GM15510 (cell line): ENCODE data around the gene ADAMTS17.

Source experiments
- POLR2A ChIP-seq: IDR thresholded peaks from 3 replicates; pipeline ENCODE4 v1.6.1; 2011; ENCODE audit warnings: borderline replicate concordance; ENCODE audit not compliant: insufficient read length; ENCODE audit errors: extremely low read depth

ADAMTS17 gene

DNA sequence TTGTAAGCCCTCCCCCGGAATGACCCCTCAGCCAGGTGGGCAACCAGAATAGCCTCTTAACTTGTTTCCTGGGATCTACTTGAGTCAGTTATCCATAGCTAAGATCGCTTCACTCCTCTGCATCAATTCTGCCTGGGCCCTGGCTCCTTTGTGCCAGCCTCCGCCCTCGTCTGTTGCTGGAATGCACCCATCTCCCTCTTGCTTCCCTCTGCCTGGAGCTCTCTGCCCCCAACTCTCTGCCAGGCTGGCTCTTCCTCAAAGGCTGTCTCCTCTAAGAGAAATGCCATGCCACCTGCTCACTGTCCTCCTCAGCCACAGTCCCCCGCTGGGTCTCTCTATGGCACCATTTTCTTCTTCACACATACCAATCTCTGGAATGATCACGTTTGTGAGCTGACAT is 240.8 kb downstream of the ADAMTS17 start:
- TF ChIP-seq POLR2A, result no peak

DNA sequence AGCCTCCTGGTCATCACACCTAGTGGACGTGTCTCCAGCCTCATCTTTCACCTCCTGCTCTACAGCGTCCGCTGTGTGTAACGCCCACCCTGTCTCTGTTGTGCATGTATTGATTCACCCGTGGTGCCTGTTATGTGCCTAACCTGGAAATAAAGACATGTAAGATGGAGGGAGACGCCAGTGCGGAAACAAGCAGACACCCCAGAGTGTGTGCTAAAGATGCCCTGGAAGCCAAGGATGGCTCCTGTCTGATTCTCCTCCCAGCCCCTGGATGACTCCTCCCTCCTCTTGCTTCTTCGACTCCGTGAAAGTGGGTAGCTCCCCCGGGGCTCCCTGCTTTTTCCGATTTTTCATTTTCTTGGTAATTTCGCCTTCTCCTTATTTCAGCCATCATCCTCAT is 241.8 kb downstream of the ADAMTS17 start:
- TF ChIP-seq POLR2A, result no peak

DNA sequence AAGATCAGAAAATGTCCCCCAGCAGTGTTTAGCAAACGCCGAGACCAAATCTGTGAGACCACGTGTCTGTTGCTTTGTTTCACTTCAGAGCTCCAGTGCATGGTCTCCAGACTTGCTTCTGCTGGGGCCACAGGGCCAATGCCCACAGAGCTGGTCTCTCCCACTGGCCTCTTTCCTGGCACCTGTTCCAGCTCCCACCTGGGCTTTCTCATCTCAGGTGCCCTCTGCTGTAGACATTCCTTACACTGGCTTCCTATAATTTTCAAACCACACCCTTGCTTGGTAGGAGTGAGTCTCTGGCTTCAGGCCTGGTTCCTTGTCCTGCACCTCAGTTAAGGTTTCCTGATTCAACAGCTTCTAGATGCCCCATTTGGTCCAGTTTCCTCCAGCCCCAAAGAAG is 243.1 kb downstream of the ADAMTS17 start:
- TF ChIP-seq POLR2A, result no peak

DNA sequence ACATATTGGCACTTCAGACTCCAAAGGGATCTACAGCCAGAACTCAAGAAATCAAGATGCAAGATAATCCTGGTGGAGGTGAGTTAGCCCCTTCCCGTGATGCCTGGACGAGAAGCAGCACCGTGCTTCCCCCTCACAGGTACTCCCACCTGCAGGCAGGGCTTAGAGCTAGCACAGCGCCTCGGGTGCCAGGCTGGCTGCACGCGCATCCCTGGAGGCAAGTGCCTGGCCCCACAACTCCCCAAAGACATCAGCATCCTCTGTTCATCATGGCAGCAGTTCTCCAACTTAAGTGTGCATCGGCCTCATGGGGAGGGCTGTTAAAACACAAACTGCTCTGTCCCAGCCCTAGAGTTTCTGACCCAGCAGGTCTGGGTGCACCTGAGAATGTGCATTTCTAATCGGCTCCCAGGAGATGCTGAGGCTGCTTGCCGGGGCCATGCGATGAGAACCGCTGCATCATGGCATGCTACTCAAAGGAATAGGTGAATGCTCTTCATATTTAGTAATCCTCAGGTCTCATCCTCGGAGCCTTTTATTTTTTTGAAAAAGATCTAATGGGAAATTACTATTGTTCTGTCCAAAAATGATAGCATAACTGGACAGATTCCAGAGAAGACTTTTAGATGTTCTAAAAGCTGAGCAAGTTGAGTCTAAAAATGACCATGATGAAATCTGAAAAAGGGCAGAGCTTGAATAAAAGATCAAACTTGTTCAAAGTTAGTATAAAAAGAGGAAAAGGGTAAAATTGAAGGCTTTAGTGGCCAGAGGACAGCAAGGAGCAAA is 244.2 kb downstream of the ADAMTS17 start:
- no peak for TF ChIP-seq POLR2A

DNA sequence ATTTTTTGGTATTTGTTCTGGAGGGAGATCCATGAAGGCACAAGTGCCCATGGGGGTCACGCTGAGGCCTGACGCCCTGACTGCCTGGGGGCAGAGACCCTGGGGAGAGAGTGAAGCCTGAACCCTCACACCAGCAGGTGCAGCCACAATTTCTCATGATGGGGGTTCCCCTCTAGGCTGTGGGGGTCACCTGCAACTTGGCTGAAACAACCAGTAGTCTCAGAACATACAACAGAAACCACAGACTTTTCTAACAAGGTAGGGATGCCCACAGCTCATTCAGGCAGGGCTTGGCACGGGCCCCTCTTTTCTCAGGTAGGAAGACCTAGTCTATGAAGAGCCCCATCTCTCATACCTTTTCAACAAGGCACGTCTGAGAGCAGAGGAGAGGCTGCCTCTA is 245.1 kb downstream of the ADAMTS17 start:
- no peak for TF ChIP-seq POLR2A

DNA sequence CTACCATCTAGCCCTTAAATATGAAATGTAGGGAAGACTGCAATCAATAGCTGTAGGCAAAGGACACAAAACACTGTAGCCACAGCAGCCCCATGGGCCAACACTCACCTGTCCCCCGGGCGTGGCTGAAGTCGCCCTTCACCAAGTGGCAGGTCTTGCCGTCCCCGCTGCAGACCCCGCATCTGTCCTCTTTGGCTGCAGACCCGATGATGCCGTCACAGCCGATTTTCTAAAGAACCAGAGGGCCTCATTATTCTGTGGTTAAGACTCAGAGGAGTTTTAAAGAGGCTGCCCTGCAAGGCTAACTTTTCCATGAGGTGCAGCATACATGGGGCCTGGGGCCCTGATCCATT is 245.6 kb downstream of the ADAMTS17 start:
- no peak for TF ChIP-seq POLR2A

DNA sequence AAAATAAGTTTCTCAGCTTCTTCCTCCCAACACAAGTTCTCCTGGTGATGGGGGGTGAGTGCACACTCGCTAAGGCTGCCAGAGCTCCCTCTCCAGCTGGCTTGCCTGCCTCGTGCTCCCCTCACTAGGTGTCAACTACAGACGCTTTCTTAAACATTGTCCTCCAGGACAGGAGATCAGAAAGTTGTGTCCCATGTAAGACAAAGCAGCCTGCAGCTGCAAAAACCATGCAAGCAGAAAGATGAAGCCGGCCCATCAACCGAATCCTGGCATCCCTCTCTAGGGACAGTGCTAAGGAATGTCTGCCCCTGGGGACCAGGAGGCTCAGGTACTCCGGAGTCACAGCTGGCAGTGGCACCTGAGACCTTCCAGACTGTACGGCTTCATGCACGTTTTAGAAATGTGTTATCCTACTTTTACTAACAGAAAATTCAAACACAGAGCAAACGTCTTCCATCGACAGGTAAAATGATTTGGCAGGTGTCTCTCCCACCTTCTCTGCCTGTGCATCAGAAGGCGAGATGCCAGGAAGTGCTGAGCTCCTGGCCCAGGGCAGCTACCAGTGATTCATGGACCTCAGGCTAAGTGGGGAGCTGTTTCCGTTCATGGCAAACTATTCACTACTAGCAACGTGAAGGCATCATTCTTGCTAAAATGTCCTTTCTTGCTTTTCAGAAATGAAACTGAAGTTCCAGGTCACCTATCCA is 246.1 kb downstream of the ADAMTS17 start:
- TF ChIP-seq POLR2A, result no peak

DNA sequence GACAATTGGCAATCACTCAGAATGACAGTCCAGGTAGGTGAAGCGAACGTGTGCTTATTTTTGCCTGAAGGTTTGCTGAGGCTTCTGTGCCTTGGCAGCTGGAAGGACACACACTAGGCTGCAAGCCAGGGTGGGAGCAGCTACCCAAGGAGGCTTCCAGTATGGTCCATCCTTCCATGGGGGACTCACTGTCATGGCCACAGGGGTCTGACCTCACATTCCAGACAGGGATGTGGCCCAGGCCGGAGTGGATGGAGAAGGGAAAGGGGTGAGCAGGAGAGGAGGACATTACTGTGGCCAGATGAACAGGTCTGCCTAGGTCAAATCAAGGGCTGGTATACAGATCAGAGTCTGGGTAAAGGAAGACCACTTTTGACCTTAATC is 247.7 kb downstream of the ADAMTS17 start:
- TF ChIP-seq POLR2A, result no peak

DNA sequence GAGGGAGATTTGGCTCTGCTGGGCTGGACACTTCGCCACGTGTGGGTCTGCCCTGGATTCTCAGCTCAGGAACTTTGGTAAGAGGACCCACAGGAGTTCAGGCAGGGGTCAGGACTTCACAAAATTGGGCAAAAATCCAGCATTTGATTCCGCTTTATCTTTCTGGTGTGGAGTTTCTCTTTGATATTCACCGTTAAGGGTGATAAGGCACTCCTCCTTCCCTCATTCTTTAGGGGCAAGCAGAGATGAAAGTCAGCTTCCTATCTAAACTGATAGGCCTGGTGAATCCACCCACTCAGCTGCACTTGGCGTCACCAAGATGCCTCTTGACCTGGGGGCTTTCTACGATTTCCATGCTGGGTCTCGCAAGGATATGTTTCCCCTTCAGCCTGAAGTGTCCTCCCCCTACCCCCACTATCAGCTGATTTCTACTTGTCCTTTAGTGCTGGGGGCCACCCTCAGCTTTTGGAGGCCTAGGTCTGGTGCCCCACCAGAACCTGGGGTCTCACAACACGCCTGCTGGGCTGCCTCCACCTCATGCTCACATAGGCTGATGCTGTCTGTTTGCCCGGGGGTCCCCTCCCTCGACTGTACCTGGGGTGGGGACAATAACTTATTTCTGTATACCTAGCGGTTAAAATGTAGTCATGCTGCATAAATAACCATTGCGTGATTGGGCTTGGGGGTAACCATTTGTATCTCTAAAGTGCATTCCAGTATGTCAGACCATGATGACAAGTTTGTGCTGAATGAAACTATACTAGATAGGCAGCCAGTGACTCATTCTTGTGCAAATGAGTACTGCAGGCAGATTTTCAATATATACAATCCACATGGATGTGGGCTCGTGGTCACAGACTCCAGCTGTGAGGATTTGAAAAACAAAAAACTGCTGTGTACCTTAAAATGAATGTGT is 248.3 kb downstream of the ADAMTS17 start:
- TF ChIP-seq POLR2A, result no peak

DNA sequence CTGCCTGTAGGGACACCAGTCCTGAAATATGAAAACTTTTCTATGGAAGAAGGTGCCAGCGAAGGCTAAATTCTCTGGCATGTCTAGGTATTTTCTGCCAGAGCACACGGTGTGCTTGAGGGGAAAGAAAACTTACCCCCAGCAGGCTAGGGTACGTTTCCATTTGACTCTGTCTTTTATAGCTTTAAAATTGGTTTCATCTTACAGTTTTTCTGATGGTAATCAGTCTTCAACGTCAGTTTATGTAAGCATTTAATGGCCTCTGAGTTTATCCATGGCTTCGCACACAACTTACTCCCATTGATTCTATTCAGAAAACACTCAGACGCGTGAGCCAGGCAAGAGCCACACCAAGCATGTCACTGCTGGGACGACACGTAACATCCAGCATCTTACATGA is 249.7 kb downstream of the ADAMTS17 start:
- no peak for TF ChIP-seq POLR2A

DNA sequence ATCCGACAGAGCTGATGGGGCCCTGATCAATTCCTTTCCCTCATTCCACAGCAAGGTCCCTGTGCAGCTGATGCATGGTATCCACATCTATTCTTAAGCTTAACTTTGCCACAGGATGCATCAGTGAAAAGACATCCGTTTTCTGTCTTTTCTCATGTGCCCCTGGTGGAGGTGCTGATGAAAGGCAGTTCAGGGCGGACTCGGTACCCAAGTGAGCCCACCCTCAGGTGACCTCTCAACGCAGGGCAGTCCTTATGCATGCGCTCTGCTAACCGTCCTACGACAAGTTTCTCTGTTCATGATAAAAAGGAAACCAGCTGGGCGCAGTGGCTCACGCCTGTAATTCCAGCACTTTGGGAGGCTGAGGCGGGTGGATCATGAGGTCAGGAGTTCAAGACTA is 251.4 kb downstream of the ADAMTS17 start:
- TF ChIP-seq POLR2A, result no peak

DNA sequence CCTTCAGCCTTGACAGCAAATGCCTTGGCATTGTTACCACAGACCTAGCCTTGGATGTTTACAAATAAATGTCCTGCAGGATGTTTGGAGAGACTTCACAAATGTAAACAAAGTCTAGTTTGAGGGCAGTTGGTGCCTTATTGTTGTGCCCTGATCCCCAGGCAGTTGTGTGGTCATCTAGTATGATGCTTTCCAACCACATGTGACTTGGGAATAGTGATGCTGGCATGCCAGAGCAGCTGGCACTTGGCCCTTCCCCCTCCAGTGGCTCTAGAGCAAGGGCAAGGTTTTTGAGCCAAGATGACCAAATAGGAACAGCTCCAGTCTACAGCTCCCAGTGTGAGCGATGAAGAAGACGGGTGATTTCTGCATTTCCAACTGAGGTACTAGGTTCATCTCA is 258.2 kb downstream of the ADAMTS17 start:
- TF ChIP-seq POLR2A, result no peak

DNA sequence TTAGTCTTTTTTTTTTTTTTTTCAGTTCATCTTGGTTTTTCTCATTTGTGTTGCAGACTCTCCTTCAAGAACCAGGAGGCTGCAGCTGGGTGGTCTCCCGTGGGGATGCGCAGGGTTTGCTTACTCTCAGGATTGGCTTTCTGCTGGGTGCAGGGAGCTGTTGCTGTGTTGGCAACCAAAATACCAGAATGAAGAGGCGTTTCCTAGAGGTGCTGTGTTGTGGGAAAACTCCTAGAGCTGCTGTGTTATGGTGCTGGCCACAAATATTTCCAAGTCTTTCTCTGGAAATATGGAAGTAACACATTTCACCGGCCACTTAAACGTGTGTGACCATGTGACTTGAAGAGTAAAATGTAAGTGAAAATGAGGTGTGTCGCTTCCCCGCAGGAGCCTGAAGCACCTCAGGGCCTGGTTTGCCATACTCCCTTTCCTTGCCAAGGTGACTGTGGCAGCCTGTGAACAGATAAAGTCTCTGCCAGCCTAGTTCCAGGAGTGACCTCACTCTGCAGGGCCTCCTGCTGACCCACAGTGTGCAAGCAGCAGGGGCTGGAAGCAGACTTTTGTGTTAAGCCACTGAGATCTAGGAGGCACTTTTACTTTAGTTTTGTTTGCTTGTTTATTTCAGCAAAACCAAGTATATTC is 258.9 kb downstream of the ADAMTS17 start:
- no peak for TF ChIP-seq POLR2A

DNA sequence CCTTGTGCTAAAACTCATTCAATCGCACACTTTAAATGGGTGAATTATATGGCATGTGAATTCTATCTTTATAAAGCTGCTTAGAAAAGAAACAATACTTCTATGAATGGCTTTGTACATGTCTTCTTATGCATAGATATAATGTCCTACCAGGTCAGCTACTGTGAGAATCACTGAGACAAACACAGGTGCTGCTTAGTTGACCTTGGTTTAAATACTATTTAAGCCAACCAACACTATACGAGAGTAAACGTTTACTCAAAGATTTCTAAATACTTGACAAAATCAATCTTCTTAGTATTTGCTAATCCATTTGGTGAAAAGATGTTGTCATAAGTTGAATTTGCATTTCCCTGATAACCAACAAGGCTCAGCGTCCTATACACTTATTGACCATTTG is 260.3 kb downstream of the ADAMTS17 start:
- TF ChIP-seq POLR2A, result no peak

DNA sequence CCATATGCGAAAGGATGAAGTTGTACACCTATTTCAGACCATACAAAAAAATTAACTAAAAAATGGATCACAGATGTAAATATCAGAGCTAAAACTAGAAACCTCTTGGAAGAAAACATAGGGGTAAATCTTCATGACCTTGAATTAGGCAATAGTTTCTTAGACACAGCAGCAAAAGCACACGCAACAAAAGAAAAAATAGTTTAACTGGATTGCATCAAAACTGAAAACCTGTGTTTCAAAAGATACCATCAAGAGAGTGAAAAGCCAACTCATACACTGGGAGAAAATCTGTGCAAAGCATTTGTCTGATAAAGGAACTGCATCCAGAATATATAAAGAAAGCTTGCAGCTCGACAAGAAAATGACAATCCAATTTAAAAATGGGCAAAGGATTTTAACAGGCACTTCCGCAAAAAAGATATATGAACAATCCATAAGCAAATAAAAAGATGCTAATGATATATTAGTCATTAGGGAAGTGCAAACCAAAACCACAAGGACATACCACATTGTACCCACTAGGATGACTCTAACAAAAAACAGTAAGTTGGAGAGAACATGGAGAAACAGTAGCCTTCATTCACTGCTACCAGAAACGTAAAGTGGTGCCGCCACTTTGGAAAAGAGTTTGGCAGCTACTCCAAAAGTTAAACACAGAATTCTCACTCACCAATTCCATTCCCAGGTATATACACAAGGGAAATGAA is 263.1 kb downstream of the ADAMTS17 start:
- no peak for TF ChIP-seq POLR2A

DNA sequence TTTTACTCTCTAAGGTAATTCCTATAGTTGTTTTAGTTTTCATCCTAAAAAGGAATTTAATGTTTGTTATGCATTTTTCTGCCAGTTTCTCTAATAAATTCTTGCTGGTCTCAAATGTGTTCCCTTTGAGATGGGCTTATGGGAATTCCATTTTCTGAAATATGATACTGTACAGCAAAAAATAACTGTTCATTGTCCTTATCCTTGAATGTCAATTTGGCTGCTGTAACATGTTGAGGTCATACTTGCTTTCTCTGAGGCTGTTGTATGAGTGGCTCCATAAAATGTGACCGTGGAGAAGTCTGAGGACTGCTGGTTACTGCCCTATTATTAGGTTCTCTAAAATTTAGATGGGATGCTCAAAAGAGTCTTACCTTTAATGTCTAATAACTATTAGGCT is 266.5 kb downstream of the ADAMTS17 start:
- TF ChIP-seq POLR2A, result no peak
